HG02763 (cell line): Measurements from ENCODE around the gene CASP8AP2.
"Not testable (repeated sequence)": the region's sequence is repeated elsewhere in the genome, so short reads cannot be mapped to it uniquely, and the experiment has no call there.

Experiments used
- ATAC-seq: cut with Tn5 transposase; IDR thresholded peaks from one replicate; pipeline ENCODE4 v1.9.1; 2021; ENCODE audit warnings: mild to moderate bottlenecking, moderate library complexity; ENCODE audit not compliant: unreplicated experiment

Gene CASP8AP2

DNA sequence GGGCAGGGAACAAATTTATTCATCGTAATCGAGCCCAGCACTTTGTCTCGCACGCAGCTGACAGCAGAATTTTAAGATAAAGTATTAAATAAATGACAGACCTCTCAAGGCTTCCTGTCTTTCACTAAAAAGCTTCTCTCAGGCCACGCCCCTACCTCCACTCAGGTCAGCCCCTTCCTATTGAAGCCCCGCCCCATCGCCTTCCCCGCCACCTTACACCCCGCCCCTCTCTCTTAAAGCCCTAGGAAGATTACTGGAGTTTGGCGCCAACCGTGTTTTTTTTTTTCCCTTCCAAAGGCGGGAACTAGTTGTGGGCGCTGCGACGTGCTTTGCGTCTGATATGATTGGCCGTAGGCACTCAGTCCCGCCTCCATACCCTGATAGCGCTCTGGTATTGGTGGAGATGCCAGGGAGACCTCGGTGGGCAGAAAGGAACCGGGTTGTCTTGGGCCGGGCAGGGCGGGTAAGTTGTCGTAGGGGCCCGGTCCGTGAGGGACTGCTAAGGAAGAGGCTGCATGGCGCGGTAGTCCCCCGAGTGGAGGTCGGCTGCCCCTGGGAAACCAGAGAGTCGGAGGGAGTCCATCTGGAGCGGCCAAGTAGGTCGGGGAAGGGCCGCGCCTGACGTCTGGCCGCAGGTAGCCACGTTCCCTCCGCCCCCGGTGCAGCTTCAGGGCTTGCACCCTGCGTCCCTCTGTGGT is at the start of gene CASP8AP2:
Gene CASP8AP2 (plus strand): TSS at position 409 of the 698 bp plus-strand sequence.
- peak; percentile 98 for ATAC-seq

DNA sequence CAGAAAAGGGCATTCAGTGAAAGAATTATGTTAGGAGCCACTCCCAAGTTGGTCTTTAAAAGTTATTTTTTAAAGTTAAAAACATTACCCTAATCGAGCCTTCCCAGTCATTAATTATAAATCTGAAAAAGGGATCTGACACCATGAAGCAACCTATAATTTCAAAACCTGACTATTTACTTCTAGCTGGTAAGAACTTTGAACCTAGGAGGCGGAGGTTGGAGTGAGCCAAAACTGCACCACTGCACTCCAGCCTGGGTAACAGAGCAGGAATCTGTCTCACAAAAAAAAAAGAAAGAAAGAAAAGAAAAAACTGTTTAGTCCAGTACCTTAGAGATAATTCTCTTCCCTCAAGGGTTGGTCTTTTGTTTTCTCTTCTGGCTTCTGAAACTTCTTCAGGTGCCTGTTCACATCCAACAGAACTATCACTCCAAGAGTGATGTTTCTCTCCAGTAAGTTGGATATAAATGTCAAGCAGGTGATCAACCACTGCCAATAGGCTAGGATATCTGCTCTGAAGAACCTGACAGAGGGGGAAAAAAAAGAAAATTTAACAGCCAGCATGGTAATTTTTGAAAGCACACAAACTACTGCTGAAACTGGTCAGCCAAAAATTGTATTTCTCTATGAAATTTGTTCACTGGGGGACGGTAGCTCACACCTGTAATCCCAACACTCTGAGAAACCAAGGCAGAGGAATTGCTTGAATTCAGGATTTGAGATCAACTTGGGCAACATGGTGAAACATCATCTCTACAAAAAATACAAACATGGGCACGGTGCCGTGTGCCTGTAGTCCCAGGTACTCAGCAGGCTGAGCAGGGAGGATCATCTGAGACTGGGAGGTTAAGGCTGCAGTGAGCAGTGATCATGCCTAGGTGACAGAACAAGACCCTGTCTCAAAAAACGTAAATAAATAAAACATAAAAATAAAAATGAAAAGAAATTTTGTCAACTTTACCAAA is 48.3 kb upstream of the CASP8AP2 start:
- ATAC-seq: no peak

DNA sequence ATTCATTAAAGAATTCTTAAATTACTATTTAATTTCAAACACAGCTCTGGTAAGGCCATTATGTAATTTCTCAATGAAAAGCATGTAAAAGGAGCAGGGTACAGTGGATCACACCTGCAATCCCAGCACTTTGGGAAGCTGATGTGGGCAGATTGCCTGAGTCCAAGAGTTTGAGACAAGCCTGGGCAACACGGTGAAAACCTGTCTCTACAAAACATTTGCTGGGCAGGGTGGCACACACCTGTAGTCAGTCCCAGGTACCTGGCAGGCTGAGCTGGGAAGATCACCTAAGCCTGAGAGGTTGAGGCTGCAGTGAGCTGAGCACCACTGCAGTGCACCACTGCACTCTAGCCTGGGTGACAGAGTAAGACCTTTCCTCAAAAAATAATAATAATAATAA is 47.5 kb upstream of the CASP8AP2 start:
- no peak for ATAC-seq

DNA sequence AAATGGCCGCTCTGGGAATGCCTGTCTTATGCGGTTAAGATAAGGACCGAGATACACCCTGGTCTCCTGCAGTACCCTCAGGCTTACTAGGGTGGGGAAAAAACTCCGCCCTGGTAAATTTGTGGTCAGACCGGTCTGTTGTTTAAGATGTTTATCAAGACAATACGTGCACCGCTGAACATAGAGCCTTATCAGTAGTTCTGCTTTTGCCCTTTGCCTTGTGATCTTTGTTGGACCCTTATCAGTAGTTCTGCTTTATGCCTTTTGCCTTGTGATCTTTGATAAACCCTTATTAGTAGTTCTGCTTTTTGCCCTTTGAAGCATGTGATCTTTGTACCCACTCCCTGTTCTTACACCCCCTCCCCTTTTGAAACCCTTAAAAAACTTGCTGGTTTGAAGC is 46.4 kb upstream of the CASP8AP2 start:
- ATAC-seq: not testable (repeated sequence)

DNA sequence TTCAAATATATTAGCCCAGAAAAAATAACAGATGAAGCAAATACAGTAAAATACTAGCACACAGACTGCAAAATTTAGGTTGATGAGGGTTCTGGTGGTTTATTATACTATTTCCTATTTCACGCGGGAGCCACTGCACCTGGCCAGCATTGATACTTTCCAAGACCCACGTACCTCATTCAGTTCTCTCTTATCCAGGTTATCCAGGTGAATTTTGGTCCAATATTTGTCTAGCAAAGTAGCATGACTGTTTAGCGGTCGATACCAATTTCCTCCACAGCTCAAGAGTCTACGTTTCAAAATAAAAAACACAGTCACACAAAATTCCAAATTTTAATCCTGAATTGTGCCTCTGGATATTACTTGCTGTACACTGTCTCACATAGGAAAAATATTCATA is 44.8 kb upstream of the CASP8AP2 start:
- no peak for ATAC-seq

DNA sequence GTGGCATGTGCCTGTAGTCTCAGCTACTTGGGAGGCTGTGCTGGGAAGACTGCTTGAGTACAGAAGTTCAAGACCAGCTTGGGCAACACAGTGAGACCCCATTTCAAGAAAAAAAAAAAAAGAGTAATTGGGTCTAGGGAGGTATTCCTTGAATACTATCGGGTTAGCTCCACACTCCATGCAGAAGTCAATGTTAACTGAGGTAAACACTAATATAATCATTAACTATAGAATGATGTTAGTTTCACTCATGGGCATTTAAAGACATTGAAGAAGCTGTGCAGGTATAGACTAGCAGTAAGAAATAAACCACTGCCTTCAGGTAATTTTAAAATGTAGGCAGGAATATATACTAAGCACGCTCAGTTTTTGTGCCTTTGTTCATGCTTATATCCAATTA is 42.7 kb upstream of the CASP8AP2 start:
- no peak for ATAC-seq

DNA sequence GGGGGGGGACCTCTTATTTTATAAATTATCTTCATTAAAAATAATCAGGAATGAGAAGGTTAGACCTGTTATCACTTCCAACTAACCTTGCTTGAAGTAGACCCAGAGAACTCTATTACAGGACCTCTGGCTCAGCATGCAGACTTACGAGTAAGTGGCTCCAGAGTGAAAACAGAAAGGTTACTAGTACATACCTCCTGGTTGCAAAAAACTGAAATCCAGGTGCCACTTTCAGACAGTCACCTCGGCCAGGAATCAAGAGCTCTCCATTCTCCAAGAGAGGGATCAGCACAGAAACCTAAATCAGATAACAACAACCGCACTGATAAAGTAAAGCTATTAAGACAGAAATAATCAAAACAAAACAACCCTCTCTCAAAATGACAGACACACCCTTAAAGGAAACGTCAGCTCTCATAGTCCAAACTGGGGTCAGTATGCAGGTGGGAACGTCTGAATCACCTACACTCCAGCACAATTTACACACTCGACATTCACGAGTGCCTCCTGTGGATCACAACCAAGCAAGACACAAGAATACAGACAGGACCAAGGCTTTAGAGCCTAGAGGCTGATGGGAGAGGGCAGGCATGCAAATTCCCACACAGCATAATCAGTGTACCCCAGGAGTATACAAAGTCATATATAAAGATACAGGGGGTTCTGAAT is 41.9 kb upstream of the CASP8AP2 start:
- ATAC-seq: no peak

DNA sequence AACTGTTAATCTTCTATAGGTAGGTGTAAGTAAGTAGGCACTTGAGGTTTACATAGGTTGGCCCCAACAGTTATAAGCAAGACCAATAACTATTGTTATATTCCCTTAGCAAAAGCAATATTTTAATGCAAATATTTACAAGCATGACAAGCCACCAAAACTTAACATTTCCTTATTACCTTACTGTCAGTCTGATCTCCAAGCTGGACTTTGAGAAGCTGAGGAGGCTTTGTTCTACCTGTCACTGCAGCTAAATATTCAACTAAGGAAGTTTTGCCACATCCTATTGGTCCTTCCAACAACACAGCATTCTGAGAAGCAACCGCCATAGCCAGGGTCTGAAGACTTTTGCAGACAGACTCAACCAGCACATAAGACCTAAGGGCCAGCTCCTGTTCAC is 39.7 kb upstream of the CASP8AP2 start:
- ATAC-seq: no peak

DNA sequence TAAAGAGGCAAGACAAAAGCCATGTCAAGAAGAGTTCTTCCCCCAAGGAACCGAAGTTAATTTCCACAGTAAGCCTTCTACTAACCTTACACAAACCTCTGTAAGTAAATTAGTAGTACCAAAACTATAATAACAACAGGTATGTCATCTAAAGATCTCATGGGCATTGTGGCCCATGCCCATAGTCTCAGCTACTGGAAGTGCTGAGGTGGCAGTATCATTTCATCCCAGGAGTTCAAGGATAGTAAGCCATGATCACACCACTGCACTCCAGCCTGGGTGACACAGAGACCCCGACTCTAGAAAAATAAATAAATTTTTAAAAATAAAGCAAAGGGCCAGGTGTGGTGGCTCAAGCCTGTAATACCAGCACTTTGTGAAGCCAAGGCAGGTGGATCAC is 39.3 kb upstream of the CASP8AP2 start:
- ATAC-seq: no peak

DNA sequence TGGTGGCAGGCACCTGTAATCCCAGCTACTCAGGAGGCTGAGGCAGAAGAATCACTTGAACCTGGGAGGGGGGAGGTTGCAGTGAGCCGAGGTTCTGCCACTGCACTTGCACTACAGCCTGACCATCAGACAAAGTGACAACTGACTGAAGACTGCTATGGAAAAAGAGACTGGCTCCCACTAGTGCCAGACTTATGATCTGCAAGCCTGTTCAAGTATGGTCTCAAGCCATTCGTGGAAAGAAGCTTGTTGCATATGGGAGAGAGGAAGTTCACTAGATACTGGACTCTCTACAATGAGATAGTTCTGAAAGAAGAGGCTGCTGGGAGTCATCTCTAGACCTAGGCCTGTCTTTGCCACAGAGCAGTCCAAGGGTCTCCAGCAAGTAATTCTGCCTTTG is 36.8 kb upstream of the CASP8AP2 start:
- ATAC-seq: no peak

DNA sequence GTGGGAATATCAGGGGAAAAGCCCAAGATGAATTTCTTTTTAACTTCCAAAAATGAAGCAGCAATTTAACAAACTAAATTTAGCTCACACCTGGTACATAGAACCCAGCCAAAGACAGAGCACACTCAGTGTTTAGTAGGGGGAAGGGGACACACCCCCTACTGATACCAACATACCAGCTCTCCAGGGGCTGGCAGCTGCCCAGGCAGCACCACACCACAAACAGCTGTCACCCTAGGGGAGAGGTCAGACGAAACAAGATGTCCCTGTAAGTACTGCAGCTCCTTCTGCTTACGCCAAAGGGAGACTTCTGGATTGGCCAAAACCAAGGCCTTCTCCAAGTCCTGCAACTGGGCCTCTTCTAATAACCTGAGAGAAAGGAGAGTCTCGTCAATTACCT is 36.1 kb upstream of the CASP8AP2 start:
- ATAC-seq: no peak

DNA sequence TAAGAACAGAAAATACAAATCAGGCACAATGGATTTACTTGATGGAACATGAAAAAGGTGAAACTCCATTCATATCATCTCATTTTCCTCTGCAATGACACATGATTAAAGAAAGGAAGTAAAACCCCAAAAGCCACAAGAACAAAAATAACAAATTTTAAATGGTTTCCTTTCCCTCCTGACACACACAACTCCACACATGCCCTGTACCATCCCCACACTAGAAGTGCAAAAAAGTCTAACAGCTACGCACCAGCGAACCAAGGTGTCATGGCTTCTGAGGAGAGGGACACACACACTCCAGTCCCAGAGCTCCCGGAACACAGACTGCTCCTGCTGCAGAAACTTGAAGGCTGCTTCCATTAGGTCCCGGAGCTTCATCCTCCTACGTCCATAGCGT is 35.4 kb upstream of the CASP8AP2 start:
- ATAC-seq: no peak

DNA sequence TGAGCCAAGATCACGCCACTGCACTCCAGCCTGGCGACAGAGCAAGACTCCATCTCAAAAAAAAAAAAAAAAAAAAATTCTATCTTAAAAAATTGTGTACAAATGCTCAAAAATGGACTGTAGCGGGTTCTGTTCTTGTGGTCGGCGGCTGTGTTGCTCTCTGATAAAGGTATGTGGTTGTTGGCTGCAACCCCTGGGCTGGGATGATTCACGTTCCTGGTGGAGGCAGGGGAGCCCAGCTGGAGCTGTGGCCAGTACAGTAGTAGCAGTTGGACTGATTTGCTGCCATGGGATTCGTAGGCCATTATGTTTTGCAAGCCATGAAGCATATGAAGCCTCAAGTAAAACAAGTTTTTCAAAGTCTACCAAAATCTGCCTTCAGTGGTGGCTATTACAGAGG is 32.4 kb upstream of the CASP8AP2 start:
- ATAC-seq: no peak

DNA sequence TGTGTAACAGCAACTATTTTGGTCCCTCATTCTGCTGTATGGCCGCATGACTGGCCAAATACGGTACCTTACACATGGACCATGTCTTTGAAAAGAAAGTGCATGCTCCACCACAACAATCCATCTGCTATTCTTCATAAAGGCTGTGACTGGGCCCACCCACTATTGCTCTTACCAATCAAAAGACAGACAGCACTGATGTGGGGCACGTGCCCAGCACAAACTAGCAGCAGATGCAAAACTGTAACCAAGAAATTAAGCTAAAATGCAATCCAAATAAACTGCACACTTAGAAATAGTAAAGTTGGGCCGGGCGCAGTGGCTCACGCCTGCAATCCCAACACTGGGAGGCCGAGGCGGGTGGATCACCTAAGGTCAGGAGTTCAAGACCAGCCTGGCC is 30.6 kb upstream of the CASP8AP2 start:
- no peak for ATAC-seq

DNA sequence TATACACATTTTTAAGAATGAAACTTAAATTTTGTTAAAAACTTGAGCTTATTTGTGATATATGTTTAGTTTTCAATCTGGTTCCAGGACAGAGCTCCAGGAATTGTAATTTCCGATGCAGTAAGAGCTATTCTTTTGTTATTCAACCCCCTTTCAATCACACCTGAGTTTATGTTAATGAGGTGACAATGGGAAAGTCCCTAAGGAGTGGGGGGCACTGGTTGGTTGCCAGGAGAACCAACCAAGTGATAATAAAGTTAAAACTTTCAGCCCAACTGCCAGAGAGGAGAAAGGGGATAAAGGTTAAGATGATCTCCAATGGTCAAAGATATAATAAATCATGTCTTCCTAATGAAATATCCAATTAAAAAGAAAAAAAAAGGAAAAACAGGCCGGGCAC is 29.9 kb upstream of the CASP8AP2 start:
- no peak for ATAC-seq

DNA sequence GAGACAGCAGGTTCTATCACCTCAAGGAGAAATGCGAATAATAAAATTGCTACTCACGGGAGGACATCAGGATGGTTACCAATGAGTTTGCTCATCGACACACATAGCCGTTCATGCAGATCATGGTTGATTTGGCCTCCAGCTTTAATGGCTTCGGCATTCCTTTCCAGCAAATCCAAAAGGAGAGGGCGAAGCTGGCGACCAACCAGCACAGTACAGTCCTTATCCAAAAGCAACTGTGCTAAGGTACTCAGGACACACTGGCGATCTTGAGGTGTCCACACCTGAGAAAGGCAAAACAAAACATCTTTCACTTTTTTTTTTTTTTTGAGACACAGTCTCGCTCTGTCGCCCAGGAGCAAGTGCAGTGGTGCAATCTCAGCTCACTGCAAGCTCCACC is 26.4 kb upstream of the CASP8AP2 start:
- no peak for ATAC-seq

DNA sequence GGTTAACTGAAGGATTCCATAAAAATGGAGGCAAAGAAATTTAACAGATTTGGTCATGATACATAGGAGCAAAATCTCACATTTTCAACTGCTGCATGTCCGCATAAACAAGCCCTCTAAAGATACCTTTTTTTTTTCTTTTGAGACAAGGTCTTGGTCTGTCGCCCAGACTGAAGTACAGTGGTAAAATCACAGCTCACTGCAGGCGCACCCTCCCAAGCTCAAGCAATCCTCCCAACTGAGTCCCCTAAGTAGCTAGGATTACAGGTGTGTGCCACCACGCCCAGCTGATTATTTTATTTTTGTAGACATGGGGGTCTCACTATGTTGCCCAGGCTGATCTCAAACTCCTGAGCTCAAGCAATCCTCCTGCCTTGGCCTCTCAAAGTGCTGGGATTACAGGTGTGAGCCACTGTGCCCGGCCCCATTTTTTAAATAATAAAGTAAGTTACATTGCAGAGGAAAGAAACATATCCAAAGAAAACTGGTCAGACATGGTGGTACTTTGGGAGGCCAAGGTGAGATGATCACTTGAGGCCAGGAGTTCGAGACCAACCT is 23.8 kb upstream of the CASP8AP2 start:
- no peak for ATAC-seq

DNA sequence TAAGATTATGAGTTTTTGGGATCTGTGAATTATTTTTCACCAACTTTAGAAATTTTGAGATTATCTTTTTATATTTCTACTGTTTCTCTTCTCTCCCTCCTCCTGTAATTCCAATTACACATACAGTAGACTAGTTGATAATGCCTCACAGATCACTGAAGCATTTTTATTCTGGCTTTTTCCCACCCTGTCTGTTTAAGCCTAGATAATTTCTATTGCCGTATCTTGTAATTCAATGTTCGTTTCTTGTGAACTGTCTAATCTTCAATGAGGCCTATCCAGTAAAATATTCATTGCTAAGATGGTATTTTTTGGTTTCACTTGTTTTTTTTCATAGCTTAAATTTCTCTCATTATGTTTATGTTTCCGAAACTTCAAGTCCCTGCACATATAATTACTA is 22.1 kb upstream of the CASP8AP2 start:
- no peak for ATAC-seq

DNA sequence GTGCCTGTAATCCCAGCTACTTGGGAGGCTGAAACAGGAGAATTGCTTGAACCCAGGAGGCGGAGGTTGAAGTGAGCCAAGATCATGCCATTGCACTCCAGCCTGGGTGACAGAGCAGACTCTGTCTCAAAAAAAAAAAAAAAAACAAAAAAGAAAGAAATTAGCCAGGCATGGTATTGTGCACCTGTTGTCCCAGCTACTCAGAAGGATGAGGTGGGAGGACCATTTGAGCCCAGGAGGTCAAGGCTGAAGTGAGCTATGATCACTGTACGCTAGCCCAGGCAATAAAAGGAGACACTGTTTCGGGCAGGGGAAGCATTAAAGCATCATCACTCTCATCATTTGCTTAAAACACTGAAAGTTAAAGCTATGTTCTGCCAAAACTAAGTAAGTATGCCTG is 16.3 kb upstream of the CASP8AP2 start:
- ATAC-seq: not testable (repeated sequence)

DNA sequence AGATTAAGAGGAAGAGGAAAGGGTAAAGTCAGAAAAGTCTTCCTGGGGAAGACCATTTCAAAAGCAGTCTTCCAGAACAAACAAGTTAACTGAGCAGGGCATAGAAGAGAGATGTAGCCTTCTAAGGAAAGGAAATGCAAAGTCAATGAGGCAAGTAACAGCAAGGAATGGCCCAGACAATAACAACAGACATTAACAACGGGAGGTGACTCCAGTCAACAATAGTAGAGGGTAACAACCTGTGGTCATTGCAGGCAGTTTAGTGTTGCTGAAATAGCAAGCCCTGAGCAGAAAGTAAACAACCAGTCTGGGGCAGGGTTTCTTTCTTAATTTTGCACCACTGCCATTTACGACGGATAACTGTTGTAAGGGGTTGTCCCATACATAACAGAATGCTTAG is 12.2 kb upstream of the CASP8AP2 start:
- ATAC-seq: no peak

DNA sequence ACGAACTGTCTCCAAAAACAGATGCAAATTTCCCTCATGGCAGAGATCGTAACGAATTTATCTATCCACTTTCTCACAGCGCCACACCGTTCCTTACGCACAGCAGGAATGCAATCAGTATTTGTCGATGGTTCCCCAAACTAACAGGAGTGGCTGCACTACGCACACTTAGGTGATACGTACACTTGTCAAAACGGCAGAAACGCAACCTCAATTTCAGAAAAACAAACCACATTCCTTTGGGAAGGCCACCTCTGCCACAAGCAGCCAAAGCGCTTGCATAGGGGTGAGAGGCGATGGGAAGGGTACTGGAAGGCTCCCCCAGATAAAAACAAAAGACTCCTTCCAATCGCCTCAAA is 10.7 kb upstream of the CASP8AP2 start:
- ATAC-seq: peak; percentile 13
